OCI-LY3 (cell line): ENCODE data around the gene KIAA0930.

ENCODE experiments used
- H2AFZ ChIP-seq: fragments of 200-600, 300-600 bp; shearing (Covaris generic); 2 replicates; pipeline ENCODE4 v1.6.0; 2014; ENCODE audit warnings: antibody characterized with exemption, low read depth, low read length
- H3K27ac ChIP-seq: fragments of 200-600, 300-600 bp; sonication (generic); 2 replicates; pipeline ENCODE4 v1.5.1; 2014; ENCODE audit warnings: mild to moderate bottlenecking, low read length, moderate library complexity, mixed read lengths
- H3K27me3 ChIP-seq: fragments of 200-600, 300-600 bp; sonication (generic); 2 replicates; pipeline ENCODE4 v1.6.1; 2014; ENCODE audit warnings: low read depth, low read length, mixed read lengths
- H3K36me3 ChIP-seq: fragments of 200-600, 300-600 bp; sonication (generic); replicated peaks from 2 replicates; pipeline ENCODE3; 2014; ENCODE audit warnings: low read depth, low read length, mixed read lengths
- H3K4me1 ChIP-seq: fragments of 300-600, 200-600 bp; sonication (generic); 2 replicates; pipeline ENCODE4 v1.6.1; 2014; ENCODE audit warnings: low read length, mixed read lengths
- H3K4me2 ChIP-seq: fragments of 200-600, 300-600 bp; sonication (generic); 2 replicates; pipeline ENCODE4 v1.6.1; 2014; ENCODE audit warnings: low read length, mixed read lengths
- H3K4me3 ChIP-seq: fragments of 300-600, 200-600 bp; sonication (generic); 2 replicates; pipeline ENCODE4 v1.5.1; 2014; ENCODE audit warnings: antibody characterized with exemption, mild to moderate bottlenecking, low read length, moderate library complexity
- H3K79me2 ChIP-seq: fragments of 300-600, 200-600 bp; shearing (Covaris generic); 2 replicates; pipeline ENCODE4 v1.6.1; 2014; ENCODE audit warnings: mild to moderate bottlenecking, low read length, mixed read lengths
- H3K9ac ChIP-seq: fragments of 300-600, 200-600 bp; shearing (Covaris generic); 2 replicates; pipeline ENCODE4 v1.6.0; 2014; ENCODE audit warnings: mild to moderate bottlenecking, low read length, moderate library complexity
- H3K9me3 ChIP-seq: fragments of 200-600, 300-600 bp; shearing (Covaris generic); 2 replicates; pipeline ENCODE4 v1.6.1; 2014; ENCODE audit warnings: low read length, mixed read lengths; ENCODE audit not compliant: insufficient read depth
- H4K20me1 ChIP-seq: fragments of 200-600, 300-600 bp; sonication (generic); 2 replicates; pipeline ENCODE4 v1.6.1; 2016; ENCODE audit warnings: low read length, mixed read lengths; ENCODE audit not compliant: insufficient read depth
- EZH2phosphoT487 ChIP-seq: fragments of 200-600 bp; shearing (Covaris generic); IDR thresholded peaks from 2 replicates; pipeline ENCODE4 v1.6.1; 2018; ENCODE audit warnings: antibody characterized with exemption, mixed run types, low read depth
- TF ChIP-seq, protein P1 (sequence below): fragments of 200-600, 300-600 bp; sonication (generic); IDR thresholded peaks from 2 replicates; pipeline ENCODE4 v1.5.1; 2014; ENCODE audit warnings: antibody characterized with exemption, low read length, low read depth

KIAA0930 gene

DNA sequence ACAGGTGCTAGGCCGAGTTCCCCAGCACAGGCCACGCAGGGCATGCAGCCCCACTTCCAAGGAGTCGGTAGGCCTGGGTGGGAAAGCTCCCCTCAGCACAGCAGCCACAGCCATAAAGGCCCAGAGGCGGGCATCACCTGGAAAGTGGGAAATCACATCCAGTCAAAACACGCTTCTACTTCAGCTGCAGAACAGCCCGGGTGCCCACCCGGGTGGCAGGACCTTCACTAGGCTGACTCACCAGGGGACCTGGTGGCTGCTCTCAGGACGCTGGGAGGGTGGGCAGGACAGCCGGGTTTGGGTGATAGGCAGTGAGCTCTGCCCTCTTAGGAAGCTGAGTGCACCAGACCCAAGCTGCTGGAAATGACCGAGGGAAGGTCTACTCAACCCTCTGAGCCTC, 7.3 kb downstream of the KIAA0930 start:
- peaks cover 29% of the 10 kb centered on the region for H3K4me1 ChIP-seq
- no peaks in the 10 kb centered on the region for H4K20me1 ChIP-seq
- no peaks in the 10 kb centered on the region for H3K9me3 ChIP-seq
- H3K79me2 ChIP-seq, result no peaks in the 10 kb centered on the region
- no peak overlapping the region for H3K9ac ChIP-seq
- TF ChIP-seq EZH2phosphoT487, result no peak
- TF ChIP-seq, protein P1, sequence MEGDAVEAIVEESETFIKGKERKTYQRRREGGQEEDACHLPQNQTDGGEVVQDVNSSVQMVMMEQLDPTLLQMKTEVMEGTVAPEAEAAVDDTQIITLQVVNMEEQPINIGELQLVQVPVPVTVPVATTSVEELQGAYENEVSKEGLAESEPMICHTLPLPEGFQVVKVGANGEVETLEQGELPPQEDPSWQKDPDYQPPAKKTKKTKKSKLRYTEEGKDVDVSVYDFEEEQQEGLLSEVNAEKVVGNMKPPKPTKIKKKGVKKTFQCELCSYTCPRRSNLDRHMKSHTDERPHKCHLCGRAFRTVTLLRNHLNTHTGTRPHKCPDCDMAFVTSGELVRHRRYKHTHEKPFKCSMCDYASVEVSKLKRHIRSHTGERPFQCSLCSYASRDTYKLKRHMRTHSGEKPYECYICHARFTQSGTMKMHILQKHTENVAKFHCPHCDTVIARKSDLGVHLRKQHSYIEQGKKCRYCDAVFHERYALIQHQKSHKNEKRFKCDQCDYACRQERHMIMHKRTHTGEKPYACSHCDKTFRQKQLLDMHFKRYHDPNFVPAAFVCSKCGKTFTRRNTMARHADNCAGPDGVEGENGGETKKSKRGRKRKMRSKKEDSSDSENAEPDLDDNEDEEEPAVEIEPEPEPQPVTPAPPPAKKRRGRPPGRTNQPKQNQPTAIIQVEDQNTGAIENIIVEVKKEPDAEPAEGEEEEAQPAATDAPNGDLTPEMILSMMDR, result no peak
- H2AFZ ChIP-seq, result no peak overlapping the region
- no peaks in the 10 kb centered on the region for H3K36me3 ChIP-seq
- no peak overlapping the region for H3K4me2 ChIP-seq
- H3K27ac ChIP-seq, result no peak overlapping the region
- no peaks in the 10 kb centered on the region for H3K27me3 ChIP-seq
- H3K4me3 ChIP-seq, result no peak overlapping the region

DNA sequence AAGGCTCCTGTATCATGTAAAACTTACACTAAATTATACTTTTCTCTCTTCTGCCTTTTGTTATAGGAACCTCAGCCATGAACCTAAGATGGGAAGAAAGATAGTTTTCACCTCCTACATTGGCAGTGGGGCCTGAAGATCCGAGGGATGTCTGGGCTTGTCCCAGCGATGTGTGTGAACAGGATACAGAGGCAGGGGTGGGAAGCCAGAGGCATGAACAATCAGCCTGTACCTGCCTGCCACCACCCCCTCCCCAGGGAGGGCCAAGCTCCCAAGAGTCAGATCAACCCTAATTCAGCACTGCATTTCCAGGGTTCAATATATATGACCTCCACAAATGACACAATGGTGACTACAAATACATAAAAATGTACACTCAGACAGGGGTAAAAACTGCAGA, 9.4 kb downstream of the KIAA0930 start:
- Histone ChIP-seq H3K27me3 (no peaks in the 10 kb centered on the region), H3K4me2 (no peak overlapping the region), H4K20me1 (0 out of 2 replicates have a peak, but pooled peaks cover 2% of the 10 kb centered on the region), H3K4me3 (no peak overlapping the region), H2AFZ (no peak overlapping the region), H3K36me3 (no peaks in the 10 kb centered on the region), H3K9ac (no peak overlapping the region), H3K27ac (no peak overlapping the region), H3K4me1 (peaks cover 27% of the 10 kb centered on the region), H3K9me3 (no peaks in the 10 kb centered on the region), H3K79me2 (no peaks in the 10 kb centered on the region)
- TF ChIP-seq, protein P1, result no peak
- TF ChIP-seq EZH2phosphoT487, result no peak

DNA sequence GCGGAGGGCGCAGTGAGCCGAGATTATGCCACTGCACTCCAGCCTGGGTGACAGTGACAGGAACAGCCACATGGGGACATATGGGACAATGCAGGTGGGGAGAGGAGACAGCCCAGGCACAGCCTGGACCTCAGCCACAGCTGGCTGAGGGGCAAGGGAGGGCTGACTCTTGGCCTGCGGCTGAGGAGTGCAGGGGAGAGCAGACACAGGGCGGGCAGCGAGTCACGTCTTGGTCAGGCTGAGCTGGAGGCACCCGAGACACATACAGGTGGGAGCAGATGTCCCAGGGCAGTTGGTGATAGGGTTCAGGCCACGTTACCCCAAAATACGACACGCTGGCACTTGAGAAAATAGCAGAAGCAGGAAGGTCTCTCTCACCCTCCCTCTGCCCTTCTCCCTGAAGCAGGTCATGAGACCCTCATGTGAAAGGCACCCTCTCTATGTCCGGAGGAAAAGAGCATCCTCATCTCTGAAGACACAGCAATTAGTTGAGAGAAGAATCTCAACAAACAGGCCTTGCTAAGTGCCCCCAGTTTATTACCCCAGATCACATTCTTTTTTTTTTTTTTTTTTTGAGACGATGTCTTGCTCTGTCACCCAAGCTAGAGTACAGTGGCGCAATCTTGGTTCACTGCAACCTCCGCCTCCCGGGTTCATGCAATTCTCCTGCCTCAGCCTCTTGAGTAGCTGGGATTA, 10.5 kb downstream of the KIAA0930 start:
- no peak for TF ChIP-seq EZH2phosphoT487
- TF ChIP-seq, protein P1, result no peak
- no peaks in the 10 kb centered on the region for H3K79me2 ChIP-seq
- H3K36me3 ChIP-seq, result no peaks in the 10 kb centered on the region
- H3K4me3 ChIP-seq, result no peak overlapping the region
- no peak overlapping the region for H2AFZ ChIP-seq
- H4K20me1 ChIP-seq, result peaks cover 6% of the 10 kb centered on the region
- H3K9ac ChIP-seq, result no peak overlapping the region
- H3K4me2 ChIP-seq, result no peak overlapping the region
- H3K27ac ChIP-seq, result no peak overlapping the region
- peaks cover 16% of the 10 kb centered on the region for H3K4me1 ChIP-seq
- no peaks in the 10 kb centered on the region for H3K27me3 ChIP-seq
- H3K9me3 ChIP-seq, result no peaks in the 10 kb centered on the region

DNA sequence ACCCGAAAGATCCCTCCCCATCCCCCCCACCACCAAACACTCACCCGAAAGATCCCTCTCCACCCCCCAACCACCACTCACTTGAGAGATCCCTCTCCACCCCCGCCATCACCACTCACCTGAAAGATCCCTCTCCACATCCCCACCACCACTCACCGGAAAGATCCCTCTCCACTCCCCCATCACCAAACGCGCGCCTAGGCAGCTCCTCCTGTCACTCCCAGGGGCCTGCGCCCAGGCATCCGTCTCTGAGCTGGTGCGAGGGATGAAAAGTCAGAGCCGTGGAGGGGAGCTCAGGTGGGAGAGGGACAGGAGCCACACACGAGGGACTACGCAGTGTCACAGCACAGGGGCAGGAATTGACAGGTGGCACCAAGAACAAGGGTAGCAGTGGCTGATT, 11.5 kb downstream of the KIAA0930 start:
- Histone ChIP-seq H3K4me1 (peaks cover 8% of the 10 kb centered on the region), H2AFZ (no peak overlapping the region), H3K4me2 (no peak overlapping the region), H3K4me3 (no peak overlapping the region), H3K27me3 (no peaks in the 10 kb centered on the region), H3K79me2 (no peaks in the 10 kb centered on the region), H3K27ac (no peak overlapping the region), H3K36me3 (no peaks in the 10 kb centered on the region), H3K9me3 (no peaks in the 10 kb centered on the region), H3K9ac (no peak overlapping the region), H4K20me1 (peaks cover 6% of the 10 kb centered on the region)
- TF ChIP-seq, protein P1, result no peak
- TF ChIP-seq EZH2phosphoT487, result no peak
